Body of pancreas (tissue), 4 donors: ENCODE results near the gene SLC49A4.

Source experiments
- CTCF ChIP-seq, 7 experiments: fragments of 450-650 bp in 4 of 7; fragments of 200-600 bp in 3 of 7; sonication (generic) in 3 of 7; IDR thresholded peaks; one replicate each; pipeline ENCODE4 v1.5.1; 2016 to 2019; ENCODE audit warnings: antibody characterized with exemption in 7 of 7
- POLR2A ChIP-seq, 3 donors: fragments of 450-650 bp; IDR thresholded peaks; one replicate each; pipeline ENCODE4 v1.6.1; 2016; ENCODE audit warnings: antibody characterized with exemption in 3 of 3, mild to moderate bottlenecking in 2 of 3

DNA sequence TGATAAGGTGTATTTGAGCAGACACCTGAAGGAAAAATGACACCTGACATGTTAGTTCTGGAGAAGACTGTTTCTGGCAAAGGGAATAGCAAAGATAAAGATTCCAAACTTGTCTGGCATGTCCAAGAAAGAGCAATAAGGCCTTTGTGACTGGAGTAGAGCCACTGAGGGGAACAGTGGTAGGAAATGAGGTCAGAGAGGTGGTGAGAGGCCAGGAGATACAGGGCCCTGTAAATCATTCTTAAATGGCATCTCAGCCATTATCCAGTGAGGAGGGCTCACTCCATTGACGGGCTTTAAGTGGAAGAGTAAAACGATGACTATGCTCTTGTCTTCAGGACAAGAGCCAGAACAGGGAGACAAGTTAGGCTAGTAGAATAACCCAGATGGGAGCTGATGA is 4.5 kb downstream of the SLC49A4 start:
- no peak for TF ChIP-seq CTCF (IDR thresholded peaks at IDR 0.05)
- TF ChIP-seq POLR2A (IDR thresholded peaks at IDR 0.05), result no peak
